RPMI8226 (cell line): ENCODE results near the gene ECM1.

Experiments
- DNase-seq: peaks from one replicate; pipeline ENCODE4 v3.0.0-alpha.2; 2015

The ECM1 gene

GRCh38 chr1:150513351-150513791, 5.5 kb downstream of the ECM1 start:
- DNase-seq = no peak

- no peak for DNase-seq
Observed at GRCh38 chr1:150514260-150514659, 6.4 kb downstream of the ECM1 start.

GRCh38 chr1:150514913-150515327, 7.0 kb downstream of the ECM1 start:
- no peak for DNase-seq

- peak; percentile 99 for DNase-seq
Observed at GRCh38 chr1:150515328-150516049, 7.6 kb downstream of the ECM1 start, which contains the start of gene FALEC. TSS of gene FALEC (plus strand) at chr1:150515752.

GRCh38 chr1:150516050-150516591, 8.2 kb downstream of the ECM1 start:
- peak; percentile 21 for DNase-seq

- DNase-seq = no peak
Observed at GRCh38 chr1:150516616-150517015, 8.7 kb downstream of the ECM1 start.

GRCh38 chr1:150521196-150521968, 13.5 kb downstream of the ECM1 start:
- DNase-seq = no peak

GRCh38 chr1:150525348-150525747, 17.4 kb downstream of the ECM1 start:
- no peak for DNase-seq

- no peak for DNase-seq
Observed at GRCh38 chr1:150528196-150528595, 20.3 kb downstream of the ECM1 start.

- no peak for DNase-seq
Observed at GRCh38 chr1:150529017-150529416, 21.1 kb downstream of the ECM1 start.

GRCh38 chr1:150530491-150531159, 22.7 kb downstream of the ECM1 start:
- DNase-seq = no peak

GRCh38 chr1:150532860-150533259, 25.0 kb downstream of the ECM1 start:
- no peak for DNase-seq

- no peak for DNase-seq
Observed at GRCh38 chr1:150534002-150534401, 26.1 kb downstream of the ECM1 start.

- no peak for DNase-seq
Observed at GRCh38 chr1:150535511-150536287, 27.8 kb downstream of the ECM1 start.

- no peak for DNase-seq
Observed at GRCh38 chr1:150536836-150537731, 29.2 kb downstream of the ECM1 start.

- DNase-seq = no peak
Observed at GRCh38 chr1:150537732-150538684, 30.1 kb downstream of the ECM1 start.

GRCh38 chr1:150543500-150544143, 35.7 kb downstream of the ECM1 start:
- DNase-seq = no peak

GRCh38 chr1:150544204-150544603, 36.3 kb downstream of the ECM1 start:
- DNase-seq = no peak

GRCh38 chr1:150545486-150546032, 37.6 kb downstream of the ECM1 start:
- no peak for DNase-seq
